ENCODE measurements around the gene CISD1.

DNA sequence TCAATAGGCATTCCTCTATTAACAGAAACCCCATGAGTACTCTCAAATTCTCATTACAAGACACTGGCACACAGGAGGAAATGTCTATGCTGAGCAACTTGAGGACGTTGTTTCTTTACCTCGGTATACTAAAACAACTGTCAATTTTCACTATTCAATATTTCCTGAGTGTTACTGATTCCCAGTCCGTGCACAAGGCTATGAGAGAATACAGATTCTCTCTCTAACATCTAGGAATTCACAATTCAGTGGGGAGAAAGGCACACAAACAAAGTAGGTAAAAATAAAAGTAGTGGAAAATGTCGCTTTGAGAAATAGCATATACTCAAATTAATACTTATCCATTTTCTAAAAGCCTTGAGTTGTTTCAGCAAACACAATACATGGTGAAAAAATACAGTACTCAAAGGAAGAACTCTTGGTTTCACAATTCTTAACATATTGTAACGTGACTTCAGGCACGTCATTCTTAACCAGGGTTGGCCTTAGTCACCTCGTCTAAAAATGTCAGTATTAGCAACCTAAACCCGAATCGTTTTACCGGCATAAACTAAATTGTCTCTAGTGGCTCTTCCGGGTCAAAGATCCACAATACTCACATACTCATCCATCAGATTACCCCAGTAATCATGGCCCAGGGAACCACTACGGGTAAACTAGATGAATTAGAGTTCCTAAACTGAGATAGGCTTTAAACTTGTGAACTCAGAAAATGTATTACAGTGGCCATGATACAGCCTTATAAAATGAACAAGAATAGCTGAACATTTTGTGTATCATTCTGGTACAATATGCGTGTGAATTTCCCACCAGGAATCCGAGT lies 2.7 kb upstream of the CISD1 start:
- TF ChIP-seq, protein P1, sequence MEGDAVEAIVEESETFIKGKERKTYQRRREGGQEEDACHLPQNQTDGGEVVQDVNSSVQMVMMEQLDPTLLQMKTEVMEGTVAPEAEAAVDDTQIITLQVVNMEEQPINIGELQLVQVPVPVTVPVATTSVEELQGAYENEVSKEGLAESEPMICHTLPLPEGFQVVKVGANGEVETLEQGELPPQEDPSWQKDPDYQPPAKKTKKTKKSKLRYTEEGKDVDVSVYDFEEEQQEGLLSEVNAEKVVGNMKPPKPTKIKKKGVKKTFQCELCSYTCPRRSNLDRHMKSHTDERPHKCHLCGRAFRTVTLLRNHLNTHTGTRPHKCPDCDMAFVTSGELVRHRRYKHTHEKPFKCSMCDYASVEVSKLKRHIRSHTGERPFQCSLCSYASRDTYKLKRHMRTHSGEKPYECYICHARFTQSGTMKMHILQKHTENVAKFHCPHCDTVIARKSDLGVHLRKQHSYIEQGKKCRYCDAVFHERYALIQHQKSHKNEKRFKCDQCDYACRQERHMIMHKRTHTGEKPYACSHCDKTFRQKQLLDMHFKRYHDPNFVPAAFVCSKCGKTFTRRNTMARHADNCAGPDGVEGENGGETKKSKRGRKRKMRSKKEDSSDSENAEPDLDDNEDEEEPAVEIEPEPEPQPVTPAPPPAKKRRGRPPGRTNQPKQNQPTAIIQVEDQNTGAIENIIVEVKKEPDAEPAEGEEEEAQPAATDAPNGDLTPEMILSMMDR (IDR thresholded peaks at IDR 0.05; ENCODE audit: poor library complexity), result no peak
- TF ChIP-seq EZH2 (IDR thresholded peaks at IDR 0.05; ENCODE audit: borderline replicate concordance), result no peak
- no peak for TF ChIP-seq EZH2phosphoT487 (IDR thresholded peaks at IDR 0.05; ENCODE audit: low read depth, severe bottlenecking, unreplicated experiment)

Measured in hepatocyte (in vitro differentiated cells).